Karpas-422 (cell line): ENCODE data around the gene CNEP1R1. TPM values are rescaled to one million over a fixed set of nuclear protein-coding genes. Genes with fewer than 3 reads are reported as not detected.
A peak's percentile ranks its signal among the peaks of the same experiment; 100 is the strongest.
"Not testable (repeated sequence)": the region's sequence is repeated elsewhere in the genome, so short reads cannot be mapped to it uniquely, and the experiment has no call there.

Source experiments
- DNase-seq: peaks from one replicate; pipeline ENCODE4 v3.0.0-alpha.2; 2015
- H2AFZ ChIP-seq: fragments of 200-600 bp; sonication (generic); 2 replicates; pipeline ENCODE4 v1.6.1; 2014; ENCODE audit warnings: antibody characterized with exemption, low read length, mixed read lengths
- H3K27ac ChIP-seq: fragments of 200-600 bp; sonication (generic); 2 replicates; pipeline ENCODE4 v1.5.1; 2014; ENCODE audit warnings: mild to moderate bottlenecking, low read length, moderate library complexity
- H3K27me3 ChIP-seq: fragments of 200-600 bp; sonication (generic); 2 replicates; pipeline ENCODE4 v1.6.1; 2014; ENCODE audit warnings: low read length, mixed read lengths
- H3K36me3 ChIP-seq: fragments of 200-600 bp; sonication (generic); 2 replicates; pipeline ENCODE4 v1.6.1; 2014; ENCODE audit warnings: low read length, mixed read lengths; ENCODE audit not compliant: insufficient read depth
- H3K4me1 ChIP-seq: fragments of 200-600 bp; sonication (generic); 2 replicates; pipeline ENCODE4 v1.6.1; 2014; ENCODE audit warnings: mild to moderate bottlenecking, low read length, mixed read lengths
- H3K4me2 ChIP-seq: fragments of 200-600 bp; sonication (generic); 2 replicates; pipeline ENCODE4 v1.6.1; 2014; ENCODE audit warnings: low read length, low read depth, mild to moderate bottlenecking; ENCODE audit not compliant: poor library complexity, severe bottlenecking
- H3K4me3 ChIP-seq: fragments of 200-600 bp; sonication (generic); 2 replicates; pipeline ENCODE4 v1.5.1; 2014; ENCODE audit warnings: mild to moderate bottlenecking, antibody characterized with exemption, low read length, mixed read lengths
- H3K79me2 ChIP-seq: fragments of 200-600 bp; sonication (generic); 2 replicates; pipeline ENCODE4 v1.6.1; 2014; ENCODE audit warnings: mild to moderate bottlenecking, low read length, mixed read lengths
- H3K9ac ChIP-seq: fragments of 200-600 bp; sonication (generic); 2 replicates; pipeline ENCODE4 v1.6.0; 2014; ENCODE audit warnings: low read length
- H3K9me2 ChIP-seq: fragments of 200-600 bp; sonication (generic), shearing (Covaris generic); replicated peaks from 2 replicates; pipeline ENCODE4 v1.6.0; 2014; ENCODE audit warnings: mild to moderate bottlenecking, low read length, moderate library complexity; ENCODE audit not compliant: insufficient read depth
- H3K9me3 ChIP-seq: fragments of 300-700, 200-600 bp; sonication (generic); 2 replicates; pipeline ENCODE4 v1.6.1; 2014; ENCODE audit warnings: low read length, mixed read lengths
- H4K20me1 ChIP-seq: fragments of 200-600 bp; sonication (generic); 2 replicates; pipeline ENCODE4 v1.6.1; 2014; ENCODE audit warnings: mild to moderate bottlenecking, antibody characterized with exemption, low read length, low read depth; ENCODE audit not compliant: insufficient read depth
- total RNA-seq: library from RNA; depleted of rRNA; stranded (reverse); fragments of >200 nt; shearing (Covaris generic); gene quantifications from 2 replicates; pipeline ENCODE4 v1.2.3, GENCODE V29; 2014; ENCODE audit warnings: low replicate concordance

CNEP1R1 gene
- total RNA-seq, 1 experiment from 2014 or later: 27.1 TPM

DNA sequence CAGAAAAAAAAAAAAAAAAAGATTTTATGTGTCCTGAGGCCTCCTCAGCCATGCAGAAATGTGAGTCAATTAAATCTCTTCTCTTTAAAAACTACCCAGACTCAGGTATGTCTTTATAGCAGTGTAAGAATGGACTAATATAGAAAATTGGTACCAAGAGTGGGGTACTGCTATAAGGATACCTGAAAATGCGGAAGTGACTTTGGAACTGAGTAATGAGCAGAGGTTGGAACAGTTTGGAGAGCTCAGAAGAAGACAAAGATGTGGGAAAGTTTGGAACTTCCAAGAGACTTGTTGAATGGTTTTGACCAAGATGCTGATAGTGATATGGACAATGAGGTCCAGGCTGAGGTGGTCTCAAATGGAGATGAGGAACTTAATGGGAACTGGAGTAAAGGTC is 17.3 kb upstream of the CNEP1R1 start:
- Histone ChIP-seq H3K9me2 (no peaks in the 10 kb centered on the region), H3K4me2 (no peak overlapping the region), H4K20me1 (no peaks in the 10 kb centered on the region), H3K4me1 (no peaks in the 10 kb centered on the region), H3K4me3 (no peak overlapping the region), H3K27me3 (no peaks in the 10 kb centered on the region), H3K36me3 (no peaks in the 10 kb centered on the region), H3K9me3 (no peaks in the 10 kb centered on the region), H3K9ac (no peak overlapping the region), H3K27ac (no peak overlapping the region), H2AFZ (no peak overlapping the region), H3K79me2 (no peaks in the 10 kb centered on the region)
- DNase-seq: peak; percentile 44

DNA sequence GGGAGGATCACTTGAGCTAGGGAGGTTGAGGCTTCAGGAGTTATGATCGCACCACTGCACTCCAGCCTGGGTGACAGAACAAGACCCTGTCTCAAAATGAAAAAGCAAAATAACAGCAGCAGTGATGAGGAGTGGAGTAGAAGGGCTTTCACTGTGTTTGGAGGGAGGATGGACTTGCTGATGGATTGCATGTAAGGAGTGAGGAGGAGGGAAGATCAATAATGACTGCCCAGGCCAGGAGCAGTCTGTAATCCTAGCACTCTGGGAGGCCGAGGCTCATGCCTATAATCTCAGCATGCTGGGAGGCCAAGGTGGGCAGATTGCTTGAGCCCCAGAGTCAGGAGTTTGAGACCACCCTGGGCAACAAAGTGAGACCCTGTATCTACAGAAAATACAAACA is 14.8 kb upstream of the CNEP1R1 start:
- Histone ChIP-seq H3K9me3 (no peaks in the 10 kb centered on the region), H2AFZ (no peak overlapping the region), H3K4me1 (peaks cover 4% of the 10 kb centered on the region; the same call in 1 of the 2 replicates), H3K9ac (no peak overlapping the region), H3K9me2 (no peaks in the 10 kb centered on the region), H3K4me2 (no peak overlapping the region), H3K79me2 (no peaks in the 10 kb centered on the region), H4K20me1 (no peaks in the 10 kb centered on the region), H3K27me3 (no peaks in the 10 kb centered on the region), H3K36me3 (no peaks in the 10 kb centered on the region), H3K4me3 (no peak overlapping the region), H3K27ac (no peak overlapping the region)
- no peak for DNase-seq

DNA sequence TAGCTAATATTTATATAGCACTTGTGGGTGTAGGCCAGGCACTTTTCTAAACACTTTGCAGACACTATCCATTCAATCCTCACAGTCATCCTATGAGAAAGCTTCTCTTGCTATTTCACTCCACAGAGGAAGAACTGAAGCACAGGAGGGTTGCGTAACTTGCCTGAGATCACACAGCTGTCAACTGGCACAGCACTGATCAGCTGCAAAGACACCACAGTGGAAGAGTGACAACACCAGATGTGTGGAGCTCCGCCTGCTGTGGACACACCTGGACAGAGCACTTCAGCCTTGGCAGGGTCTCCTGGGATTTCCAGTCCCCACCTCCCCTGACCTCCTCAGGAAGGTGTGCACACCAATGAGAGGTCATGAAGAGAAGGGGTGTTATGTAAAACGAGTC is 13.3 kb upstream of the CNEP1R1 start:
- H3K27me3 ChIP-seq: no peaks in the 10 kb centered on the region
- H3K9me3 ChIP-seq: no peaks in the 10 kb centered on the region
- H3K79me2 ChIP-seq: no peaks in the 10 kb centered on the region
- no peak overlapping the region for H3K9ac ChIP-seq
- peaks cover 4% of the 10 kb centered on the region; the same call in 1 of the 2 replicates for H3K4me1 ChIP-seq
- no peak overlapping the region for H3K4me2 ChIP-seq
- no peaks in the 10 kb centered on the region for H3K36me3 ChIP-seq
- no peak for DNase-seq
- no peak overlapping the region for H2AFZ ChIP-seq
- no peak overlapping the region for H3K4me3 ChIP-seq
- H4K20me1 ChIP-seq: no peaks in the 10 kb centered on the region
- no peak overlapping the region for H3K27ac ChIP-seq
- no peaks in the 10 kb centered on the region for H3K9me2 ChIP-seq

DNA sequence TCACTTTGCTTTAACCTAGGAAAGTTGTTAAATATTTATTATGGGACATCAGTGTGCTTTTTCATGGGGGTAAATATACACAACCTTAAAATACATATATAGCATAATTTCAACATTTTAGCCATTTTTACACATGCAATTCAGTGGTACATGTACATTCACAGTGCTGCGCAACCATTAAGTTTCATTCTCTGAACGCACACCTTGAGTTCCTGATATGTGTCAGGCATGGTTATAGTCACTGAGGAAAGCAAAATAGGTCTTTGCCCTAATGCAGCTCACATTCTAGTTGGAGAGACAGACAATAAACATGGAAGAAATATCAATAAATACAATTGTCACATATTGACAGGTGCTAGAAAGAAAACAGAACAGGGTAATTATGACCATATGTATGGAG is 12.8 kb upstream of the CNEP1R1 start:
- peaks cover 4% of the 10 kb centered on the region; the same call in 1 of the 2 replicates for H3K4me1 ChIP-seq
- no peak overlapping the region for H3K4me2 ChIP-seq
- no peak overlapping the region for H3K4me3 ChIP-seq
- H3K27ac ChIP-seq: no peak overlapping the region
- no peaks in the 10 kb centered on the region for H4K20me1 ChIP-seq
- no peaks in the 10 kb centered on the region for H3K9me3 ChIP-seq
- H3K79me2 ChIP-seq: no peaks in the 10 kb centered on the region
- H3K36me3 ChIP-seq: no peaks in the 10 kb centered on the region
- no peak overlapping the region for H2AFZ ChIP-seq
- no peaks in the 10 kb centered on the region for H3K9me2 ChIP-seq
- DNase-seq: no peak
- no peak overlapping the region for H3K9ac ChIP-seq
- H3K27me3 ChIP-seq: no peaks in the 10 kb centered on the region

DNA sequence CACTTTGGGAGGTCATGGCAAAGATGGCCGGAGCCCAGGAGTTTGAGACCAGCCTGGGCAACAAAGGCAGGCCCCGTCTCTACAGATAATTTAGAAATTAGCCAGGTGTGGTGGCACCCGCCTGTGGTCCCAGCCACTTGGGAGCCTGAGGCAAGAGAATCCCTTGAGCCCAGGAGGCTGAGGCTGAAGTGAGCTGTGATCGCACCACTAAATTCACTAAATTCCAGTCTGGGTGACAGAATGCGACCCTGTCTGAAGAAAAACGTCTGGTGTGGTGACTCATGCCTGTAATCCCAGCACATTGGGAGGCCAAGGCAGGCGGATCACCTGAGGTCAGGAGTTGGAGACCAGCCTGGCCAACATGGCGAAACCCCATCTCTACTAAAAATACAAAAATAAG is 10.8 kb upstream of the CNEP1R1 start:
- H3K4me2 ChIP-seq, H2AFZ ChIP-seq, H3K9me2 ChIP-seq, H3K9me3 ChIP-seq, DNase-seq, H4K20me1 ChIP-seq, H3K27me3 ChIP-seq, H3K79me2 ChIP-seq, H3K9ac ChIP-seq, H3K4me3 ChIP-seq, H3K27ac ChIP-seq, H3K36me3 ChIP-seq, H3K4me1 ChIP-seq: not testable (repeated sequence)

DNA sequence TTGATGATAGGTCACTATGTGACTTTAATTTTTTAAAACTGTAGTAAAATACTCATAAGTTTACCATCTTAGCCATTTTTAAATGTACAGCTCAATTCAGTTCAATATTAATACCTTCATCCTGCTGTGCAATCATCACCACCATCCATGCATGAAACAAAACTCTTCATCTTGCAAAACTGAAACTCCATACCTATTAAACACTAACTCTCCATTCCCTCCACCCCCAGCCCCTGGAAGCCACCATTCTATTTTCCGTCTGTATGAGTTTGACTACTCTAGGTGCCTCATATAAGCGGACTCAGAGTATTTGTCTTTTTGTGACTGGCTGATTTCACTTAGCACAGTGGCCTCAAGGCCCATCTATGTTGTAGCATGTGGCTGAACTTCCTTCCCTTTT is 9.4 kb upstream of the CNEP1R1 start:
- H3K9me3 ChIP-seq: no peaks in the 10 kb centered on the region
- DNase-seq: no peak
- no peak overlapping the region for H3K9ac ChIP-seq
- no peak overlapping the region for H2AFZ ChIP-seq
- no peaks in the 10 kb centered on the region for H4K20me1 ChIP-seq
- H3K4me2 ChIP-seq: no peak overlapping the region
- no peaks in the 10 kb centered on the region for H3K9me2 ChIP-seq
- H3K27me3 ChIP-seq: no peaks in the 10 kb centered on the region
- H3K79me2 ChIP-seq: no peaks in the 10 kb centered on the region
- no peak overlapping the region for H3K4me3 ChIP-seq
- no peaks in the 10 kb centered on the region for H3K36me3 ChIP-seq
- H3K27ac ChIP-seq: no peak overlapping the region
- H3K4me1 ChIP-seq: peaks cover 4% of the 10 kb centered on the region; the same call in 1 of the 2 replicates

DNA sequence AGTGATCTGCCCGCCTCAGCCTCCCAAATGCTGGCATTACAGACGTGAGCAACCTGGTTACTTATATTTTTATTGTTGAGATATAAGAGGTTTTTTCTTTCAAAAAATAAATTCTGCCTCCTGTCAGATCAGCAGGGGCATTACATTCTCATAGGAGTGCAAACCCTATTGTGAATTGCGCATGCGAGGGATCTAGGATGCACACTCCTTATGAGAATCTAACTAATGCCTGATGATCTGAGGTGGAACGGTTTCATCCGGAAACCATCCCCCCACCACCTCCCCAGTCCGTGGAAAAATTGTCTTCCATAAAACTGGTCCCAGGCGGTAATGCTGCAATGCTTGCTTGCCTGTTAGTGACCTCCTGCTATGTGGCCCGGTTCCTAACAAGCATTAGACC is 7.5 kb upstream of the CNEP1R1 start:
- H4K20me1 ChIP-seq: no peaks in the 10 kb centered on the region

DNA sequence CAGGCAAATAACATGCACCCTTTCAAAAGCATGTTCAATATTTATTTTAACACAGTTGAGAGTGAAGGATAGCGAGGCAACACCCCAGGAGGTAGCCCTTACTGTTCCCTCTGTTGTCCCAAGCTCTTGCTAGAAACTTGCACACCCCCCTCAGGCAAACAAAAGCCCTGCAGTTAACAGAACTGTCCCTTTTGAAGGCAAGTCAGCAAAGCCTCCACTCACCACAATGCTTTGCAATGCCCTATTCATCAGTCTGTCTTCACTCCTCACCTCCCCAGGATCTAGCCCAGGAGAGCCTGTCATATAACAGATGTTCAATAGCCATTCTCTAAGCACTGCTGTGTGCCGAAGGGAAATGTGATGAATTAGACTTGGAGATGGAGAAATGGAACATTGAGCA is 3.5 kb upstream of the CNEP1R1 start:
- H2AFZ ChIP-seq: no peak overlapping the region

More for the DNA sequence above, 7.5 kb upstream of the CNEP1R1 start:
- DNase-seq: no peak
- Histone ChIP-seq H3K27ac (no peak overlapping the region), H3K4me1 (peaks cover 4% of the 10 kb centered on the region; the same call in 1 of the 2 replicates), H3K4me2 (no peak overlapping the region), H3K79me2 (no peaks in the 10 kb centered on the region), H3K27me3 (no peaks in the 10 kb centered on the region), H3K9me2 (no peaks in the 10 kb centered on the region), H3K9me3 (no peaks in the 10 kb centered on the region), H3K36me3 (no peaks in the 10 kb centered on the region), H2AFZ (no peak overlapping the region), H3K9ac (no peak overlapping the region), H3K4me3 (no peak overlapping the region)

DNA sequence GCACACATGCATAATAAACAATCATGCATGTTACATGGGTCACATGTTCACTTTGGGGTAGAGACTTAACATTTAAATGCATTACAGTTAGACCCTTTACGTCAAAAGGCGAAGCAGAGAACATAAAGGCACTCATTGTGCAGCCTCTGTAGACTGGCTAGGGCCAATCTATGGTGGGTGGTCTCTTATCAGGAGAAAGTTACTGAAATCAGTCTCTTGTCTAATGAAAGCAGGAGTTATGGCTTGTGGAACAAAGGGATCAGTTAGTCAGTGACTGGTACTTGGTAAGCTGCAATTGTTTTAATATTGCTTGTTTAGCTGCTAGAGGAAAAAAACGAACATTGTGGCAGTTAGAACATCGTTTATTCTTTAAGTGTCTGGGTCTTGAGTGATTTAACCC is 1.4 kb upstream of the CNEP1R1 start:
- Histone ChIP-seq H3K4me1 (peaks cover 14% of the 10 kb centered on the region), H3K27me3 (no peaks in the 10 kb centered on the region), H3K79me2 (peaks cover 35% of the 10 kb centered on the region), H3K9me3 (no peaks in the 10 kb centered on the region), H3K9me2 (no peaks in the 10 kb centered on the region), H3K4me3 (no peak overlapping the region), H3K27ac (no peak overlapping the region), H3K4me2 (no peak overlapping the region), H3K9ac (no peak overlapping the region; the same call in 1 of the 2 replicates), H4K20me1 (no peaks in the 10 kb centered on the region), H2AFZ (no peak overlapping the region), H3K36me3 (peaks cover 3% of the 10 kb centered on the region; the same call in 1 of the 2 replicates)
- DNase-seq: no peak

More for the DNA sequence above, 3.5 kb upstream of the CNEP1R1 start:
- peak; percentile 56 for DNase-seq
- no peaks in the 10 kb centered on the region for H3K27me3 ChIP-seq
- peaks cover 12% of the 10 kb centered on the region for H3K4me1 ChIP-seq
- no peak overlapping the region for H3K4me2 ChIP-seq
- H3K9me2 ChIP-seq: no peaks in the 10 kb centered on the region
- H3K79me2 ChIP-seq: peaks cover 15% of the 10 kb centered on the region
- H3K9me3 ChIP-seq: no peaks in the 10 kb centered on the region
- H3K27ac ChIP-seq: no peak overlapping the region
- no peaks in the 10 kb centered on the region for H3K36me3 ChIP-seq
- H3K4me3 ChIP-seq: no peak overlapping the region
- no peaks in the 10 kb centered on the region for H4K20me1 ChIP-seq
- H3K9ac ChIP-seq: 0 out of 2 replicates have a peak overlapping the region, but pooled peaks have one; percentile 9
